ENCODE measurements around the gene GTF2B.
"Not testable (repeated sequence)": the region's sequence is repeated elsewhere in the genome, so short reads cannot be mapped to it uniquely, and the experiment has no call there.

Gene GTF2B

GRCh38 chr1:88869644-88870043 is 21.7 kb downstream of the GTF2B start:
- H3K4me3 Mint-ChIP-seq: not testable (repeated sequence)
- peaks cover 20% of the 10 kb centered on the region for H3K4me1 Mint-ChIP-seq

GRCh38 chr1:88867743-88868521 is 23.4 kb downstream of the GTF2B start:
- ATAC-seq: no peak
- Mint-ChIP-seq H3K27ac (peak overlapping the region; percentile 42), H3K4me3 (no peak overlapping the region), H3K27me3 (no peaks in the 10 kb centered on the region), H3K4me1 (peaks cover 20% of the 10 kb centered on the region), H3K9me3 (no peaks in the 10 kb centered on the region), H3K36me3 (peaks cover 22% of the 10 kb centered on the region)

More at GRCh38 chr1:88869644-88870043, 21.7 kb downstream of the GTF2B start:
- H3K27ac Mint-ChIP-seq, ATAC-seq, H3K36me3 Mint-ChIP-seq, H3K9me3 Mint-ChIP-seq, H3K27me3 Mint-ChIP-seq: not testable (repeated sequence)

- H3K27ac Mint-ChIP-seq: peak overlapping the region; percentile 59
- no peaks in the 10 kb centered on the region for H3K27me3 Mint-ChIP-seq
- H3K9me3 Mint-ChIP-seq: no peaks in the 10 kb centered on the region
- ATAC-seq: no peak
- H3K4me1 Mint-ChIP-seq: peaks cover 9% of the 10 kb centered on the region
- H3K4me3 Mint-ChIP-seq: no peak overlapping the region
- H3K36me3 Mint-ChIP-seq: peaks cover 37% of the 10 kb centered on the region
Observed at GRCh38 chr1:88851303-88852063, 39.9 kb downstream of the GTF2B start.

GRCh38 chr1:88847643-88848042 is 43.7 kb downstream of the GTF2B start:
- no peak for ATAC-seq
- Mint-ChIP-seq H3K27ac (no peak overlapping the region), H3K4me3 (no peak overlapping the region), H3K36me3 (peaks cover 16% of the 10 kb centered on the region), H3K9me3 (no peaks in the 10 kb centered on the region), H3K4me1 (peaks cover 9% of the 10 kb centered on the region), H3K27me3 (no peaks in the 10 kb centered on the region)

- H3K27ac Mint-ChIP-seq: no peak overlapping the region
Observed at GRCh38 chr1:88825721-88826120, 65.6 kb downstream of the GTF2B start.

GRCh38 chr1:88819642-88820041 is 71.7 kb downstream of the GTF2B start:
- not testable (repeated sequence) for ATAC-seq, H3K4me3 Mint-ChIP-seq, H3K27ac Mint-ChIP-seq, H3K4me1 Mint-ChIP-seq, H3K27me3 Mint-ChIP-seq, H3K9me3 Mint-ChIP-seq
- H3K36me3 Mint-ChIP-seq: peaks cover 45% of the 10 kb centered on the region

More at GRCh38 chr1:88825721-88826120, 65.6 kb downstream of the GTF2B start:
- H3K36me3 Mint-ChIP-seq: peaks cover 38% of the 10 kb centered on the region
- H3K9me3 Mint-ChIP-seq: no peaks in the 10 kb centered on the region
- no peak overlapping the region for H3K4me3 Mint-ChIP-seq
- H3K27me3 Mint-ChIP-seq: no peaks in the 10 kb centered on the region
- H3K4me1 Mint-ChIP-seq: no peaks in the 10 kb centered on the region
- no peak for ATAC-seq

- no peaks in the 10 kb centered on the region for H3K4me1 Mint-ChIP-seq
- H3K27me3 Mint-ChIP-seq: no peaks in the 10 kb centered on the region
- no peaks in the 10 kb centered on the region for H3K9me3 Mint-ChIP-seq
- H3K27ac Mint-ChIP-seq: no peak overlapping the region
- ATAC-seq: no peak
- H3K36me3 Mint-ChIP-seq: peaks cover 45% of the 10 kb centered on the region
- H3K4me3 Mint-ChIP-seq: no peak overlapping the region
Observed at GRCh38 chr1:88813471-88813870, 77.9 kb downstream of the GTF2B start.

- H3K4me3 Mint-ChIP-seq: no peak overlapping the region
- H3K27ac Mint-ChIP-seq: no peak overlapping the region
- H3K4me1 Mint-ChIP-seq: no peaks in the 10 kb centered on the region
- H3K27me3 Mint-ChIP-seq: no peaks in the 10 kb centered on the region
- H3K36me3 Mint-ChIP-seq: peaks cover 34% of the 10 kb centered on the region
- H3K9me3 Mint-ChIP-seq: no peaks in the 10 kb centered on the region
- ATAC-seq: no peak
Observed at GRCh38 chr1:88812366-88812765, 79.0 kb downstream of the GTF2B start.

- Mint-ChIP-seq H3K36me3 (peaks cover 59% of the 10 kb centered on the region), H3K27me3 (no peaks in the 10 kb centered on the region), H3K9me3 (peaks cover 15% of the 10 kb centered on the region), H3K4me3 (no peak overlapping the region), H3K27ac (no peak overlapping the region), H3K4me1 (peaks cover 5% of the 10 kb centered on the region)
- no peak for ATAC-seq
Observed at GRCh38 chr1:88803444-88803843, 87.9 kb downstream of the GTF2B start.

GRCh38 chr1:88802950-88803349 is 88.4 kb downstream of the GTF2B start:
- peaks cover 17% of the 10 kb centered on the region for H3K9me3 Mint-ChIP-seq
- H3K36me3 Mint-ChIP-seq: peaks cover 63% of the 10 kb centered on the region
- H3K27ac Mint-ChIP-seq: no peak overlapping the region
- no peak overlapping the region for H3K4me3 Mint-ChIP-seq
- peaks cover 5% of the 10 kb centered on the region for H3K4me1 Mint-ChIP-seq
- no peaks in the 10 kb centered on the region for H3K27me3 Mint-ChIP-seq
- no peak for ATAC-seq
